H1 (cell line): ENCODE results near the gene NEDD8. TPM values are rescaled to one million over a fixed set of nuclear protein-coding genes. Genes with fewer than 3 reads are reported as not detected.

Source experiments
- CTBP2 ChIP-seq: IDR thresholded peaks from 2 replicates; pipeline ENCODE4 v1.7.0; 2011; ENCODE audit warnings: borderline replicate concordance, mild to moderate bottlenecking, moderate library complexity, mixed read lengths, low read length; ENCODE audit not compliant: insufficient read depth, insufficient read length
- KDM1A ChIP-seq: fragments of 200-600, 300-600 bp; sonication (generic); IDR thresholded peaks from 2 replicates; pipeline ENCODE4 v1.7.1; 2016; ENCODE audit warnings: mild to moderate bottlenecking, low read length, borderline replicate concordance
- POLR2AphosphoS5 ChIP-seq: IDR thresholded peaks from 2 replicates; pipeline ENCODE4 v1.6.1; 2011; ENCODE audit warnings: low read depth, low read length
- SAP30 ChIP-seq: fragments of 300-600 bp; sonication (generic); IDR thresholded peaks from 2 replicates; pipeline ENCODE4 v1.7.1; 2012; ENCODE audit warnings: low read length, moderate library complexity, mild to moderate bottlenecking, inconsistent platforms; ENCODE audit not compliant: insufficient read depth, insufficient replicate concordance
- SP1 ChIP-seq: IDR thresholded peaks from 2 replicates; pipeline ENCODE4 v1.6.1; 2011; ENCODE audit warnings: low read depth, low read length
- polyA plus RNA-seq, 7 experiments: library from polyadenylated mRNA; depleted of rRNA in 3 of 7; stranded (reverse) in 5 of 7; unstranded in 2 of 7; fragments of >200 nt in 5 of 7; fragments of 200-250 nt in 2 of 7; gene quantifications; 1 replicate in 5 of 7; 2 replicates in 1 of 7; 4 replicates in 1 of 7; pipeline versions ENCODE4 v1.2.1 to v1.2.3, GENCODE V29; 2011 to 2013; ENCODE audit warnings: missing spikeins in 2 of 7, mixed read lengths in 2 of 7
- total RNA-seq: library from RNA; stranded (reverse); fragmentation: NEBNext Ultra II Directional; extraction: Animal tissue kit (Norgen Biotek cat#: 25700); gene quantifications from 2 replicates; pipeline ENCODE4 v1.2.1, GENCODE V29; 2021
- TF ChIP-seq, protein P1 (sequence below): fragments of 300-600 bp; sonication (generic); IDR thresholded peaks from 2 replicates; pipeline ENCODE4 v1.7.1; 2012; ENCODE audit warnings: low read length, moderate library complexity, mild to moderate bottlenecking, inconsistent platforms; ENCODE audit not compliant: insufficient replicate concordance

Gene NEDD8
- total and polyA plus RNA-seq, 2 of the 8 experiments (the other 6 are each of a cell fraction or from before 2014, with no cell fraction given): 253 to 317 TPM

DNA sequence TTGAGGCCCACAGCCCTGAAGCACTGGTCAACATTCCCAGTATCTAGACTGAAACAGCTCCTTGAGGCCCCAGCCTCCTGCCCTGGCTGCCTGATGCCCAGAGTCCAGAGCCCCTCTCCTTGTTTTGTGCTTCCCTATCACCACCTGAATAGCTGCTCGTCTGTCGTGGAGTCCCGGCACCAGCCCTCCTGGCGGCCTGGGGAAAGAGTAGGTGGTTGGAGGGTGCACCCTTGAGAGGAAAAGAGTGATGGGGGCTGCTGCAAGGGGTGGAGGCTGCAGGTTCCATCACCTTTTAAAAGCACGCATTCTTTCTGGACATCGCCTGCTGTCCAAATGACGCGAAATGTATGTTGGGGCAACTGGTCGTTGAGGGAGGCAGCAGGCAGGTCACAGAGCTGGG is 36.1 kb upstream of the NEDD8 start (continued):
- TF ChIP-seq, protein P1, sequence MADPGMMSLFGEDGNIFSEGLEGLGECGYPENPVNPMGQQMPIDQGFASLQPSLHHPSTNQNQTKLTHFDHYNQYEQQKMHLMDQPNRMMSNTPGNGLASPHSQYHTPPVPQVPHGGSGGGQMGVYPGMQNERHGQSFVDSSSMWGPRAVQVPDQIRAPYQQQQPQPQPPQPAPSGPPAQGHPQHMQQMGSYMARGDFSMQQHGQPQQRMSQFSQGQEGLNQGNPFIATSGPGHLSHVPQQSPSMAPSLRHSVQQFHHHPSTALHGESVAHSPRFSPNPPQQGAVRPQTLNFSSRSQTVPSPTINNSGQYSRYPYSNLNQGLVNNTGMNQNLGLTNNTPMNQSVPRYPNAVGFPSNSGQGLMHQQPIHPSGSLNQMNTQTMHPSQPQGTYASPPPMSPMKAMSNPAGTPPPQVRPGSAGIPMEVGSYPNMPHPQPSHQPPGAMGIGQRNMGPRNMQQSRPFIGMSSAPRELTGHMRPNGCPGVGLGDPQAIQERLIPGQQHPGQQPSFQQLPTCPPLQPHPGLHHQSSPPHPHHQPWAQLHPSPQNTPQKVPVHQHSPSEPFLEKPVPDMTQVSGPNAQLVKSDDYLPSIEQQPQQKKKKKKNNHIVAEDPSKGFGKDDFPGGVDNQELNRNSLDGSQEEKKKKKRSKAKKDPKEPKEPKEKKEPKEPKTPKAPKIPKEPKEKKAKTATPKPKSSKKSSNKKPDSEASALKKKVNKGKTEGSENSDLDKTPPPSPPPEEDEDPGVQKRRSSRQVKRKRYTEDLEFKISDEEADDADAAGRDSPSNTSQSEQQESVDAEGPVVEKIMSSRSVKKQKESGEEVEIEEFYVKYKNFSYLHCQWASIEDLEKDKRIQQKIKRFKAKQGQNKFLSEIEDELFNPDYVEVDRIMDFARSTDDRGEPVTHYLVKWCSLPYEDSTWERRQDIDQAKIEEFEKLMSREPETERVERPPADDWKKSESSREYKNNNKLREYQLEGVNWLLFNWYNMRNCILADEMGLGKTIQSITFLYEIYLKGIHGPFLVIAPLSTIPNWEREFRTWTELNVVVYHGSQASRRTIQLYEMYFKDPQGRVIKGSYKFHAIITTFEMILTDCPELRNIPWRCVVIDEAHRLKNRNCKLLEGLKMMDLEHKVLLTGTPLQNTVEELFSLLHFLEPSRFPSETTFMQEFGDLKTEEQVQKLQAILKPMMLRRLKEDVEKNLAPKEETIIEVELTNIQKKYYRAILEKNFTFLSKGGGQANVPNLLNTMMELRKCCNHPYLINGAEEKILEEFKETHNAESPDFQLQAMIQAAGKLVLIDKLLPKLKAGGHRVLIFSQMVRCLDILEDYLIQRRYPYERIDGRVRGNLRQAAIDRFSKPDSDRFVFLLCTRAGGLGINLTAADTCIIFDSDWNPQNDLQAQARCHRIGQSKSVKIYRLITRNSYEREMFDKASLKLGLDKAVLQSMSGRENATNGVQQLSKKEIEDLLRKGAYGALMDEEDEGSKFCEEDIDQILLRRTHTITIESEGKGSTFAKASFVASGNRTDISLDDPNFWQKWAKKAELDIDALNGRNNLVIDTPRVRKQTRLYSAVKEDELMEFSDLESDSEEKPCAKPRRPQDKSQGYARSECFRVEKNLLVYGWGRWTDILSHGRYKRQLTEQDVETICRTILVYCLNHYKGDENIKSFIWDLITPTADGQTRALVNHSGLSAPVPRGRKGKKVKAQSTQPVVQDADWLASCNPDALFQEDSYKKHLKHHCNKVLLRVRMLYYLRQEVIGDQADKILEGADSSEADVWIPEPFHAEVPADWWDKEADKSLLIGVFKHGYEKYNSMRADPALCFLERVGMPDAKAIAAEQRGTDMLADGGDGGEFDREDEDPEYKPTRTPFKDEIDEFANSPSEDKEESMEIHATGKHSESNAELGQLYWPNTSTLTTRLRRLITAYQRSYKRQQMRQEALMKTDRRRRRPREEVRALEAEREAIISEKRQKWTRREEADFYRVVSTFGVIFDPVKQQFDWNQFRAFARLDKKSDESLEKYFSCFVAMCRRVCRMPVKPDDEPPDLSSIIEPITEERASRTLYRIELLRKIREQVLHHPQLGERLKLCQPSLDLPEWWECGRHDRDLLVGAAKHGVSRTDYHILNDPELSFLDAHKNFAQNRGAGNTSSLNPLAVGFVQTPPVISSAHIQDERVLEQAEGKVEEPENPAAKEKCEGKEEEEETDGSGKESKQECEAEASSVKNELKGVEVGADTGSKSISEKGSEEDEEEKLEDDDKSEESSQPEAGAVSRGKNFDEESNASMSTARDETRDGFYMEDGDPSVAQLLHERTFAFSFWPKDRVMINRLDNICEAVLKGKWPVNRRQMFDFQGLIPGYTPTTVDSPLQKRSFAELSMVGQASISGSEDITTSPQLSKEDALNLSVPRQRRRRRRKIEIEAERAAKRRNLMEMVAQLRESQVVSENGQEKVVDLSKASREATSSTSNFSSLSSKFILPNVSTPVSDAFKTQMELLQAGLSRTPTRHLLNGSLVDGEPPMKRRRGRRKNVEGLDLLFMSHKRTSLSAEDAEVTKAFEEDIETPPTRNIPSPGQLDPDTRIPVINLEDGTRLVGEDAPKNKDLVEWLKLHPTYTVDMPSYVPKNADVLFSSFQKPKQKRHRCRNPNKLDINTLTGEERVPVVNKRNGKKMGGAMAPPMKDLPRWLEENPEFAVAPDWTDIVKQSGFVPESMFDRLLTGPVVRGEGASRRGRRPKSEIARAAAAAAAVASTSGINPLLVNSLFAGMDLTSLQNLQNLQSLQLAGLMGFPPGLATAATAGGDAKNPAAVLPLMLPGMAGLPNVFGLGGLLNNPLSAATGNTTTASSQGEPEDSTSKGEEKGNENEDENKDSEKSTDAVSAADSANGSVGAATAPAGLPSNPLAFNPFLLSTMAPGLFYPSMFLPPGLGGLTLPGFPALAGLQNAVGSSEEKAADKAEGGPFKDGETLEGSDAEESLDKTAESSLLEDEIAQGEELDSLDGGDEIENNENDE: no peak
- TF ChIP-seq SAP30: no peak
- no peak for TF ChIP-seq POLR2AphosphoS5
- TF ChIP-seq SP1: no peak
- no peak for TF ChIP-seq KDM1A
- no peak for TF ChIP-seq CTBP2
